Measurements from ENCODE around the gene FXYD3.

DNA sequence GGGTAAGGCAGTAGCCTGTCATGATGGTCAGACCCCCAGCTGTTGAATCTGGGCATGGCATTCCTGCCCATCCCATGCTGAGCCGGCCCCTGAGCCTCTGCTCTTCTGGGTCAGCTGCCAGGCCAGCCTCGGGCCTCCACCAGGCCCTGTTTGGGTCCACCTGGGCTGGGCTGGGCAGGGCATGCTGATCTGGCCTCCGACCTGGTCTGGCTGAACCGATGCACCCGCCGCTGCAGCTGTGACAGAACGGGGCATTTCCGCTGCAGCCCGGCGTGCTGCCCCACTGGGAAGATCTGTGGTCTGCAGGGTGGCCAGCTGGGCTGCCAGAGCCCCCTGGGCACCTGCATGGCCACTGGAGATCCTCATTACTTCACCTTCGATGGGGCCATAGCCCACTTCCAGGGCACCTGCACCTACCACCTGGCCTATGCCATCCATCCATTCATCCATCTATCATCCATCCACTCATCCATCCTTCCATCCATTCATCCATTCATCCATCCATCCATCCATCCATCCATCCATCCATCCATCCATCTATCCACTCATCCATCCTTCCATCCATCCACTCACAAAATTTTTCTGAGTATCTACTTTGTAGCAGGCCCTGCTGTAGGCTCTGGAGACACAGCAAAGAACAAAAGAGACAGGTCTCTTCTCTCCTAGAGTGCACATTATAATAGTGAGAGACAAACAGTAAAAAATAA, 21.5 kb upstream of the FXYD3 start:
- TF ChIP-seq RARA (CRISPR knock-in tag; IDR thresholded peaks at IDR 0.05) (no peak), ZNF556 (CRISPR knock-in tag; IDR thresholded peaks at IDR 0.05; ENCODE audit: borderline replicate concordance) (no peak), ZMYM4 (CRISPR knock-in tag; IDR thresholded peaks at IDR 0.05) (no peak), CBX5 (CRISPR knock-in tag; IDR thresholded peaks at IDR 0.05; ENCODE audit: borderline replicate concordance) (no peak), ZNF331 (CRISPR knock-in tag; IDR thresholded peaks at IDR 0.05) (no peak), ZNF274 (CRISPR knock-in tag; IDR thresholded peaks at IDR 0.05) (no peak), HNRNPUL1 (IDR thresholded peaks at IDR 0.05; ENCODE audit: low read depth, low read length) (no peak), ZNF260 (CRISPR knock-in tag; IDR thresholded peaks at IDR 0.05; ENCODE audit: borderline replicate concordance, low read depth) (no peak)
- TF ChIP-seq, protein P1, sequence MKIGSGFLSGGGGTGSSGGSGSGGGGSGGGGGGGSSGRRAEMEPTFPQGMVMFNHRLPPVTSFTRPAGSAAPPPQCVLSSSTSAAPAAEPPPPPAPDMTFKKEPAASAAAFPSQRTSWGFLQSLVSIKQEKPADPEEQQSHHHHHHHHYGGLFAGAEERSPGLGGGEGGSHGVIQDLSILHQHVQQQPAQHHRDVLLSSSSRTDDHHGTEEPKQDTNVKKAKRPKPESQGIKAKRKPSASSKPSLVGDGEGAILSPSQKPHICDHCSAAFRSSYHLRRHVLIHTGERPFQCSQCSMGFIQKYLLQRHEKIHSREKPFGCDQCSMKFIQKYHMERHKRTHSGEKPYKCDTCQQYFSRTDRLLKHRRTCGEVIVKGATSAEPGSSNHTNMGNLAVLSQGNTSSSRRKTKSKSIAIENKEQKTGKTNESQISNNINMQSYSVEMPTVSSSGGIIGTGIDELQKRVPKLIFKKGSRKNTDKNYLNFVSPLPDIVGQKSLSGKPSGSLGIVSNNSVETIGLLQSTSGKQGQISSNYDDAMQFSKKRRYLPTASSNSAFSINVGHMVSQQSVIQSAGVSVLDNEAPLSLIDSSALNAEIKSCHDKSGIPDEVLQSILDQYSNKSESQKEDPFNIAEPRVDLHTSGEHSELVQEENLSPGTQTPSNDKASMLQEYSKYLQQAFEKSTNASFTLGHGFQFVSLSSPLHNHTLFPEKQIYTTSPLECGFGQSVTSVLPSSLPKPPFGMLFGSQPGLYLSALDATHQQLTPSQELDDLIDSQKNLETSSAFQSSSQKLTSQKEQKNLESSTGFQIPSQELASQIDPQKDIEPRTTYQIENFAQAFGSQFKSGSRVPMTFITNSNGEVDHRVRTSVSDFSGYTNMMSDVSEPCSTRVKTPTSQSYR (CRISPR knock-in tag; IDR thresholded peaks at IDR 0.05; ENCODE audit: borderline replicate concordance): no peak
- TF ChIP-seq, protein P2, sequence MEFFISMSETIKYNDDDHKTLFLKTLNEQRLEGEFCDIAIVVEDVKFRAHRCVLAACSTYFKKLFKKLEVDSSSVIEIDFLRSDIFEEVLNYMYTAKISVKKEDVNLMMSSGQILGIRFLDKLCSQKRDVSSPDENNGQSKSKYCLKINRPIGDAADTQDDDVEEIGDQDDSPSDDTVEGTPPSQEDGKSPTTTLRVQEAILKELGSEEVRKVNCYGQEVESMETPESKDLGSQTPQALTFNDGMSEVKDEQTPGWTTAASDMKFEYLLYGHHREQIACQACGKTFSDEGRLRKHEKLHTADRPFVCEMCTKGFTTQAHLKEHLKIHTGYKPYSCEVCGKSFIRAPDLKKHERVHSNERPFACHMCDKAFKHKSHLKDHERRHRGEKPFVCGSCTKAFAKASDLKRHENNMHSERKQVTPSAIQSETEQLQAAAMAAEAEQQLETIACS (CRISPR knock-in tag; IDR thresholded peaks at IDR 0.05): no peak
